Activated naive CD8-positive, alpha-beta T cell treated with anti-CD3 and anti-CD28 coated beads, Interleukin-2, amount 50 U/mL, for 24 hours (primary cell): ENCODE data around the gene PALM.

ENCODE experiments used
- ATAC-seq: fragments of 150-1000 bp; cut with Tn5 transposase; one replicate; pipeline ENCODE4 v1.10.0; 2021
- DNase-seq: peaks from one replicate; pipeline ENCODE4 v3.0.0; 2021
- H3K27ac Mint-ChIP-seq: one replicate; pipeline ENCODE4 v1.8.0; 2021; ENCODE audit warnings: mild to moderate bottlenecking, mixed read lengths
- H3K27me3 Mint-ChIP-seq: one replicate; pipeline ENCODE4 v1.8.0; 2021; ENCODE audit warnings: mixed read lengths
- H3K36me3 Mint-ChIP-seq: one replicate; pipeline ENCODE4 v1.8.0; 2021; ENCODE audit warnings: low read depth, mixed read lengths
- H3K4me1 Mint-ChIP-seq: one replicate; pipeline ENCODE4 v1.8.0; 2021; ENCODE audit warnings: mixed read lengths
- H3K4me3 Mint-ChIP-seq: one replicate; pipeline ENCODE4 v1.8.0; 2021; ENCODE audit warnings: mild to moderate bottlenecking, moderate library complexity, mixed read lengths
- H3K9me3 Mint-ChIP-seq: one replicate; pipeline ENCODE4 v1.8.0; 2021; ENCODE audit warnings: mixed read lengths

PALM gene

GRCh38 chr19:757811-758668 lies 49.3 kb downstream of the PALM start:
- Mint-ChIP-seq H3K27ac (no peak overlapping the region), H3K9me3 (peaks cover 4% of the 10 kb centered on the region), H3K36me3 (no peaks in the 10 kb centered on the region), H3K4me3 (no peak overlapping the region), H3K27me3 (peaks cover 2% of the 10 kb centered on the region), H3K4me1 (no peaks in the 10 kb centered on the region)
- no peak for DNase-seq
- ATAC-seq: no peak

- H3K36me3 Mint-ChIP-seq: no peaks in the 10 kb centered on the region
- H3K4me1 Mint-ChIP-seq: no peaks in the 10 kb centered on the region
- H3K9me3 Mint-ChIP-seq: peaks cover 4% of the 10 kb centered on the region
- ATAC-seq (no peak), DNase-seq (no peak)
- no peak overlapping the region for H3K4me3 Mint-ChIP-seq
- H3K27ac Mint-ChIP-seq: no peak overlapping the region
- H3K27me3 Mint-ChIP-seq: no peaks in the 10 kb centered on the region
Measured at GRCh38 chr19:763181-763580, 54.4 kb downstream of the PALM start.

- Mint-ChIP-seq H3K27ac (no peak overlapping the region), H3K4me1 (no peaks in the 10 kb centered on the region), H3K4me3 (no peak overlapping the region), H3K27me3 (no peaks in the 10 kb centered on the region), H3K9me3 (peaks cover 4% of the 10 kb centered on the region), H3K36me3 (no peaks in the 10 kb centered on the region)
- ATAC-seq: no peak
- DNase-seq: no peak
Measured at GRCh38 chr19:763869-764268, 55.1 kb downstream of the PALM start.

GRCh38 chr19:764301-764700 lies 55.6 kb downstream of the PALM start:
- Mint-ChIP-seq H3K9me3 (peaks cover 4% of the 10 kb centered on the region), H3K4me3 (no peak overlapping the region), H3K27ac (no peak overlapping the region), H3K4me1 (no peaks in the 10 kb centered on the region), H3K36me3 (no peaks in the 10 kb centered on the region), H3K27me3 (no peaks in the 10 kb centered on the region)
- ATAC-seq (no peak), DNase-seq (no peak)

- Mint-ChIP-seq H3K36me3 (no peaks in the 10 kb centered on the region), H3K27me3 (peaks cover 1% of the 10 kb centered on the region), H3K4me1 (peaks cover under 1% of the 10 kb centered on the region), H3K27ac (no peak overlapping the region), H3K9me3 (no peaks in the 10 kb centered on the region), H3K4me3 (no peak overlapping the region)
- DNase-seq: no peak
- ATAC-seq: no peak
Measured at GRCh38 chr19:765179-765738, 56.5 kb downstream of the PALM start.

- Mint-ChIP-seq H3K27ac (no peak overlapping the region), H3K4me3 (no peak overlapping the region), H3K4me1 (peaks cover 2% of the 10 kb centered on the region), H3K9me3 (no peaks in the 10 kb centered on the region), H3K27me3 (peaks cover 6% of the 10 kb centered on the region), H3K36me3 (no peaks in the 10 kb centered on the region)
- DNase-seq (no peak), ATAC-seq (no peak)
Measured at GRCh38 chr19:768424-768823, 59.7 kb downstream of the PALM start.

- no peak for DNase-seq
- ATAC-seq: no peak
- no peak overlapping the region for H3K4me3 Mint-ChIP-seq
- H3K4me1 Mint-ChIP-seq: peaks cover 2% of the 10 kb centered on the region
- no peak overlapping the region for H3K27ac Mint-ChIP-seq
- H3K36me3 Mint-ChIP-seq: no peaks in the 10 kb centered on the region
- H3K9me3 Mint-ChIP-seq: no peaks in the 10 kb centered on the region
- H3K27me3 Mint-ChIP-seq: peaks cover 6% of the 10 kb centered on the region
Measured at GRCh38 chr19:769616-770015, 60.9 kb downstream of the PALM start.

GRCh38 chr19:771332-771785 lies 62.6 kb downstream of the PALM start:
- Mint-ChIP-seq H3K27me3 (peaks cover 6% of the 10 kb centered on the region), H3K4me3 (no peak overlapping the region), H3K27ac (no peak overlapping the region), H3K36me3 (no peaks in the 10 kb centered on the region), H3K4me1 (peaks cover 2% of the 10 kb centered on the region), H3K9me3 (no peaks in the 10 kb centered on the region)
- DNase-seq (peak; percentile 56), ATAC-seq (no peak)

- Mint-ChIP-seq H3K9me3 (no peaks in the 10 kb centered on the region), H3K4me1 (peaks cover 2% of the 10 kb centered on the region), H3K27ac (no peak overlapping the region), H3K36me3 (no peaks in the 10 kb centered on the region), H3K27me3 (peaks cover 6% of the 10 kb centered on the region), H3K4me3 (no peak overlapping the region)
- DNase-seq (no peak), ATAC-seq (no peak)
Measured at GRCh38 chr19:772063-772462, 63.3 kb downstream of the PALM start.

- no peak for ATAC-seq
- H3K4me1 Mint-ChIP-seq: peaks cover 2% of the 10 kb centered on the region
- no peak overlapping the region for H3K4me3 Mint-ChIP-seq
- DNase-seq: no peak
- H3K27ac Mint-ChIP-seq: no peak overlapping the region
- no peaks in the 10 kb centered on the region for H3K36me3 Mint-ChIP-seq
- H3K27me3 Mint-ChIP-seq: peaks cover 6% of the 10 kb centered on the region
- no peaks in the 10 kb centered on the region for H3K9me3 Mint-ChIP-seq
Measured at GRCh38 chr19:772730-773436, 64.1 kb downstream of the PALM start.

GRCh38 chr19:776549-776948 lies 67.8 kb downstream of the PALM start:
- DNase-seq: no peak
- Mint-ChIP-seq H3K4me3 (no peak overlapping the region), H3K27me3 (peaks cover 5% of the 10 kb centered on the region), H3K36me3 (no peaks in the 10 kb centered on the region), H3K4me1 (no peaks in the 10 kb centered on the region), H3K9me3 (no peaks in the 10 kb centered on the region), H3K27ac (no peak overlapping the region)
- no peak for ATAC-seq

GRCh38 chr19:778910-779653 lies 70.3 kb downstream of the PALM start:
- DNase-seq: no peak
- Mint-ChIP-seq H3K4me3 (no peak overlapping the region), H3K4me1 (no peaks in the 10 kb centered on the region), H3K9me3 (no peaks in the 10 kb centered on the region), H3K27me3 (peaks cover 4% of the 10 kb centered on the region), H3K36me3 (no peaks in the 10 kb centered on the region), H3K27ac (no peak overlapping the region)
- ATAC-seq: no peak

GRCh38 chr19:780935-781334 lies 72.2 kb downstream of the PALM start:
- no peak for DNase-seq
- Mint-ChIP-seq H3K27me3 (peaks cover 4% of the 10 kb centered on the region), H3K27ac (no peak overlapping the region), H3K36me3 (no peaks in the 10 kb centered on the region), H3K9me3 (no peaks in the 10 kb centered on the region), H3K4me1 (no peaks in the 10 kb centered on the region), H3K4me3 (no peak overlapping the region)
- no peak for ATAC-seq

GRCh38 chr19:781800-782184 lies 73.1 kb downstream of the PALM start:
- Mint-ChIP-seq H3K27me3 (peaks cover 4% of the 10 kb centered on the region), H3K27ac (no peak overlapping the region), H3K36me3 (no peaks in the 10 kb centered on the region), H3K4me3 (no peak overlapping the region), H3K4me1 (no peaks in the 10 kb centered on the region), H3K9me3 (no peaks in the 10 kb centered on the region)
- DNase-seq: no peak
- ATAC-seq: no peak
